RWPE2 (cell line): Measurements from ENCODE around the gene KLHL14.
"Not testable (repeated sequence)": the region's sequence is repeated elsewhere in the genome, so short reads cannot be mapped to it uniquely, and the experiment has no call there.

Experiments used
- ATAC-seq: fragments of 200-7000 bp; cut with Tn5 transposase; 3 replicates; pipeline ENCODE4 v1.9.1; 2021; ENCODE audit warnings: low read depth
- DNase-seq: peaks from one replicate; pipeline ENCODE4 v3.0.0-alpha.2; 2020; ENCODE audit warnings: low spot score
- H3K27ac ChIP-seq: fragments of 450-650 bp; 2 replicates; pipeline ENCODE4 v1.5.1; 2017; ENCODE audit warnings: mild to moderate bottlenecking; ENCODE audit not compliant: poor library complexity, severe bottlenecking
- H3K27me3 ChIP-seq: fragments of 250-450 bp; sonication (Bioruptor Pico); 2 replicates; pipeline ENCODE4 v1.5.1; 2021; ENCODE audit warnings: mild to moderate bottlenecking, moderate library complexity; ENCODE audit not compliant: insufficient read depth, poor library complexity, severe bottlenecking
- H3K36me3 ChIP-seq: fragments of 250-450 bp; sonication (Bioruptor Pico); 2 replicates; pipeline ENCODE4 v1.5.1; 2020; ENCODE audit warnings: low read depth, mild to moderate bottlenecking, moderate library complexity
- H3K4me1 ChIP-seq: fragments of 250-450 bp; sonication (Bioruptor Pico); 2 replicates; pipeline ENCODE4 v1.5.1; 2021; ENCODE audit warnings: mild to moderate bottlenecking, moderate library complexity; ENCODE audit not compliant: insufficient read depth, poor library complexity, severe bottlenecking
- H3K4me3 ChIP-seq: fragments of 250-450 bp; sonication (Bioruptor Pico); 2 replicates; pipeline ENCODE4 v1.5.1; 2021; ENCODE audit warnings: mild to moderate bottlenecking, moderate library complexity; ENCODE audit not compliant: severe bottlenecking
- H3K9me3 ChIP-seq: fragments of 250-450 bp; sonication (Bioruptor Pico); 2 replicates; pipeline ENCODE4 v1.5.1; 2021; ENCODE audit warnings: mild to moderate bottlenecking, moderate library complexity; ENCODE audit not compliant: severe bottlenecking
- CTCF ChIP-seq: fragments of 450-650 bp; IDR thresholded peaks from one replicate; pipeline ENCODE4 v1.5.1; 2017; ENCODE audit warnings: mild to moderate bottlenecking, moderate library complexity; ENCODE audit not compliant: poor library complexity, severe bottlenecking

KLHL14 gene

GRCh38 chr18:32670727-32671126 lies 102.1 kb downstream of the KLHL14 start:
- H3K4me3 ChIP-seq, result no peak overlapping the region
- H3K36me3 ChIP-seq, result no peaks in the 10 kb centered on the region
- DNase-seq, result no peak
- TF ChIP-seq CTCF, result no peak
- H3K4me1 ChIP-seq, result no peaks in the 10 kb centered on the region
- peaks cover 4% of the 10 kb centered on the region for H3K27me3 ChIP-seq
- H3K9me3 ChIP-seq, result no peaks in the 10 kb centered on the region
- H3K27ac ChIP-seq, result no peak overlapping the region
- ATAC-seq, result no peak

- DNase-seq (no peak), ATAC-seq (no peak)
- H3K36me3 ChIP-seq, result no peaks in the 10 kb centered on the region
- no peak for TF ChIP-seq CTCF
- H3K27ac ChIP-seq, result no peak overlapping the region
- H3K27me3 ChIP-seq, result peaks cover 7% of the 10 kb centered on the region
- no peaks in the 10 kb centered on the region for H3K9me3 ChIP-seq
- H3K4me3 ChIP-seq, result no peak overlapping the region
- H3K4me1 ChIP-seq, result no peaks in the 10 kb centered on the region
Measured at GRCh38 chr18:32669549-32670165, 103.2 kb downstream of the KLHL14 start.

GRCh38 chr18:32668956-32669355 lies 103.9 kb downstream of the KLHL14 start:
- no peak overlapping the region for H3K4me3 ChIP-seq
- no peaks in the 10 kb centered on the region for H3K9me3 ChIP-seq
- peaks cover 7% of the 10 kb centered on the region for H3K27me3 ChIP-seq
- ATAC-seq (no peak), DNase-seq (no peak)
- no peaks in the 10 kb centered on the region for H3K36me3 ChIP-seq
- no peak overlapping the region for H3K27ac ChIP-seq
- H3K4me1 ChIP-seq, result no peaks in the 10 kb centered on the region
- no peak for TF ChIP-seq CTCF

- no peak overlapping the region for H3K4me3 ChIP-seq
- no peaks in the 10 kb centered on the region for H3K36me3 ChIP-seq
- no peaks in the 10 kb centered on the region for H3K9me3 ChIP-seq
- no peak for TF ChIP-seq CTCF
- H3K4me1 ChIP-seq, result peaks cover 4% of the 10 kb centered on the region
- DNase-seq (no peak), ATAC-seq (peak; percentile 90)
- peaks cover 9% of the 10 kb centered on the region for H3K27me3 ChIP-seq
- H3K27ac ChIP-seq, result no peak overlapping the region
Measured at GRCh38 chr18:32661486-32662299, 111.1 kb downstream of the KLHL14 start.

GRCh38 chr18:32654507-32654906 lies 118.3 kb downstream of the KLHL14 start:
- H3K36me3 ChIP-seq, H3K4me3 ChIP-seq, H3K9me3 ChIP-seq, DNase-seq, H3K4me1 ChIP-seq, H3K27me3 ChIP-seq, H3K27ac ChIP-seq, ATAC-seq: not testable (repeated sequence)

GRCh38 chr18:32637659-32638058 lies 135.2 kb downstream of the KLHL14 start:
- H3K4me3 ChIP-seq, H3K36me3 ChIP-seq, DNase-seq, H3K9me3 ChIP-seq, H3K27ac ChIP-seq, H3K4me1 ChIP-seq, H3K27me3 ChIP-seq, ATAC-seq: not testable (repeated sequence)
